GM13977 (cell line): ENCODE results near the gene CHMP5.

Experiments used
- DNase-seq: peaks from one replicate; pipeline ENCODE4 v3.0.0; 2012; ENCODE audit warnings: low spot score
- in situ Hi-C: fragments of 300-500 bp; cut with MboI; formaldehyde crosslinking; loops from one replicate; pipeline ENCODE4 v1.12.0; 2022; ENCODE audit warnings: low sequenced_read_pairs, low pct_unique_long_range_greater_than_20kb, mixed read lengths, inconsistent platforms; ENCODE audit not compliant: unreplicated experiment
- TF ChIP-seq, protein P1 (sequence below): IDR thresholded peaks from 2 replicates; pipeline ENCODE4 v1.5.1; 2012; ENCODE audit warnings: mild to moderate bottlenecking, control low read depth; ENCODE audit not compliant: insufficient read depth; ENCODE audit errors: extremely low read depth, missing control alignments

The CHMP5 gene

DNA sequence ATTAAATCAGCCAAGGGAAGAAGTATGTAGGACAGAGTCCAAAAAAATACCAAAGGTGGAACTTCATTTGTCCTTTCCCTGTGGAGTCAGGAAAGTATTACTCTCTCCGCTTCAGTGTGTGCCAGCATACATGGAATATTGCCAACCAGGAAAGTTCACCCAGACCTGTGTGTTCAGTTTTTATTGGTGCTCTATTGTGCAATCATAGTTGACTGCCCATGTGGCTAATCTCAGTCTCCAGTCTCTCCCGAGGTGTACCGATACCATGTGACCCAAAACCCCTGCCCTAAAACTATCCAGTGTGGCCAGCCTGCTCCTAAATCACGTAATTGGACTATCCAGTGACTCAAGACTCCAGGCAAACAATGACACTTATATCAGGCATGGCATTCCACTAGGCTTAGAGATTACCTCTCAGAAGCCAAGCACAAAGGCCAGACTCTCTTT lies 64.3 kb downstream of the CHMP5 start:
- TF ChIP-seq, protein P1, sequence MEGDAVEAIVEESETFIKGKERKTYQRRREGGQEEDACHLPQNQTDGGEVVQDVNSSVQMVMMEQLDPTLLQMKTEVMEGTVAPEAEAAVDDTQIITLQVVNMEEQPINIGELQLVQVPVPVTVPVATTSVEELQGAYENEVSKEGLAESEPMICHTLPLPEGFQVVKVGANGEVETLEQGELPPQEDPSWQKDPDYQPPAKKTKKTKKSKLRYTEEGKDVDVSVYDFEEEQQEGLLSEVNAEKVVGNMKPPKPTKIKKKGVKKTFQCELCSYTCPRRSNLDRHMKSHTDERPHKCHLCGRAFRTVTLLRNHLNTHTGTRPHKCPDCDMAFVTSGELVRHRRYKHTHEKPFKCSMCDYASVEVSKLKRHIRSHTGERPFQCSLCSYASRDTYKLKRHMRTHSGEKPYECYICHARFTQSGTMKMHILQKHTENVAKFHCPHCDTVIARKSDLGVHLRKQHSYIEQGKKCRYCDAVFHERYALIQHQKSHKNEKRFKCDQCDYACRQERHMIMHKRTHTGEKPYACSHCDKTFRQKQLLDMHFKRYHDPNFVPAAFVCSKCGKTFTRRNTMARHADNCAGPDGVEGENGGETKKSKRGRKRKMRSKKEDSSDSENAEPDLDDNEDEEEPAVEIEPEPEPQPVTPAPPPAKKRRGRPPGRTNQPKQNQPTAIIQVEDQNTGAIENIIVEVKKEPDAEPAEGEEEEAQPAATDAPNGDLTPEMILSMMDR, result no peak
- in situ Hi-C loops, result no loop called here
- DNase-seq, result no peak

DNA sequence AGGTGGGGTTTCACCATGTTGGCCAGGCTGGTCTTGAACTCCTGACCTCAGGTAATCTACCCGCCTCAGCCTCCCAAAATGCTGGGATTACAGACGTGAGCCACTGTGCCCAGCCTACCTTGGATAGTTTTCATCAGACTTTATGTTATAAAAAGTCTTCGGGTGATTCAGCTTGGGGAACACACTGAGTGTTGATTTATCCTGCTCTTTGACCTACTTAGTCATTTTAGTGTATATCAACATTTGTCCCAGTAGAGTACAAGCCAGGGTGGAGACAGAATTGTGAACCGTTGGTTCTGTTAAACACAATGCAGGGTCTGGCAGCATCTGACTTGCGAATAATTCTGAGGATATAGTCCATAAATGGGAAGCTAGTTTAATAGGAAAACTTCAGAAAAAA lies 65.1 kb downstream of the CHMP5 start:
- TF ChIP-seq, protein P1, result no peak
- in situ Hi-C loops, result no loop called here
- DNase-seq, result no peak

DNA sequence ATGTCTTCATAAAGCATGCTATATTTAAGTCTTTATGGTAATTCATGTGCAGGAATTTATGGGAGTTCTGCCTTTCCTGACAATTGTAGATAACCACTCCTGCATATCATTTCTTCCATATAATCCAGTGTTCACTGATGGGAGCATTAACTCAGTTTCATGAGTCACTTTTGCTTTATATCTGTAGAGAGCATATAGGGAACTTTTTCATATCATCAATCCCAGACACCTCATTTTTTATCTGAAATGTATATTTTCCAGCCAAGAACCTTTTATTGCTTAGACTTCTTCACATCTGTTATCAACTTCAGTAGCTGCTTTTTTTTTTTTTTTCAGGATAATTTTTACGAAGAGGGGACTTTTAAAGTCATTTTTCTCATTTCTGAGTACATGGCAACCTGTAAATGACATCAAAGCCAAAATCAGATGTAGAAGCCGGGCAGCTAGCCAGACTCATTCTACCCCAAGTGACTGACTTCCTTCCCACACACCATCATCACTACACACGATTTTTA lies 66.6 kb downstream of the CHMP5 start:
- DNase-seq, result no peak
- in situ Hi-C loops, result no loop called here
- TF ChIP-seq, protein P1, result no peak
